ENCODE results near the gene IFT25.
"Not testable (repeated sequence)": the region's sequence is repeated elsewhere in the genome, so short reads cannot be mapped to it uniquely, and the experiment has no call there.

The IFT25 gene

DNA sequence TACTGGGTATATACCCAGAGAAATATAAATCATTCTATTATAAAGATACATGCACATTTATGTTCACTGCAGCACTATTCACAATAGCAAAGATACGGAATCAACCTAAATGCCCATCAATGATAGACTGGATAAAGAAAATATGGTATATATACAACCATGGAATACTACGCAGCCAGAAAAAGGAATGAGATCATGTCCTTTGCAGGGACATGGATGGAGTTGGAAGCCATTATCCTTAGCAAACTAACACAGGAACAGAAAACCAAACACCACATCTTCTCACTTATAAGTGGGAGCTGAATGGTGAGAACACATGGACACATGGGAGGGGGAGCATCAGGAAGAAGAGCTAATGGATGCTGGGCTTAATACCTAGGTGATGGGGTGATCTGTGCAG, 63.6 kb downstream of the IFT25 start:
- DNase-seq, result not testable (repeated sequence)

- no peak for DNase-seq
These were observed 66.9 kb downstream of the IFT25 start for GRCh38 chr1:53878492-53879105.

DNA sequence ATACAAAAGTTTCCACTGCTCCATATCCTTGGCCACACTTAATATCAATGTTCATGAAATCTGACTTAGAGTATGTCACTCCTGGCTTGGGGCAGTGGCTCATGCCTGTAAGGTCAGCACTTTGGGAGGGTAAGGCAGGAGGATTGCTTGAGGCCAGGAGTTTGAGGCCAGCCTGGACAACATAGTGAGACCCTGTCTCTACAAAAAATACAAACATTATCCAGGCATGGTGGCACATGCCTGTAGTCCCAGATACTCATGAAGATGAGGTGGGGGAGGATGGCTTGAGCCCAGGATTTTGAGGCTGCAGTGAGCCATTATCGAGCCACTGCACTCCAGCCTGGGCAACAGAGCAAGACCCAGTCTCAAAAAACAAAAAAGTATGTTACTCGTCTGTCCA, 70.3 kb downstream of the IFT25 start:
- DNase-seq, result not testable (repeated sequence)

- no peak for DNase-seq
These were observed 73.6 kb downstream of the IFT25 start for GRCh38 chr1:53871773-53872484.

All from activated CD8-positive, alpha-beta memory T cell treated with anti-CD3 and anti-CD28 coated beads for 24 hours (primary cell).